Vagina (tissue), 2 donors: ENCODE data around the gene F8. TPM values are rescaled to one million over a fixed set of nuclear protein-coding genes. Genes with fewer than 3 reads are reported as not detected.

ENCODE experiments used
- DNase-seq, 2 donors: peaks; one replicate each; pipeline ENCODE4 v3.0.0-alpha.2; 2017; ENCODE audit errors: extremely low spot score in 2 of 2
- H3K27ac ChIP-seq: fragments of 200-600 bp; sonication (generic); one replicate; pipeline ENCODE4 v1.5.1; 2019
- H3K27me3 ChIP-seq: fragments of 200-600 bp; sonication (generic); one replicate; pipeline ENCODE4 v1.5.1; 2019
- H3K36me3 ChIP-seq, 2 donors: fragments of 200-600 bp; sonication (generic); one replicate each; pipeline ENCODE4 v1.5.1; 2017 to 2019
- H3K4me1 ChIP-seq: fragments of 200-600 bp; sonication (generic); one replicate; pipeline ENCODE4 v1.5.1; 2019
- H3K4me3 ChIP-seq, 2 donors: fragments of 200-600 bp; sonication (generic); 1 replicate in 1 of 2; 2 replicates in 1 of 2; pipeline ENCODE4 v1.5.1; 2016 to 2019
- H3K9me3 ChIP-seq: fragments of 200-600 bp; sonication (generic); one replicate; pipeline ENCODE4 v1.5.1; 2019
- CTCF ChIP-seq, 3 experiments: fragments of 450-650 bp in 2 of 3; fragments of 200-600 bp in 1 of 3; sonication (generic) in 1 of 3; IDR thresholded peaks; one replicate each; pipeline ENCODE4 v1.5.1; 2017 to 2019; ENCODE audit warnings: antibody characterized with exemption in 3 of 3, mild to moderate bottlenecking in 2 of 3, moderate library complexity in 2 of 3
- POLR2A ChIP-seq, 2 donors: fragments of 450-650 bp; IDR thresholded peaks; one replicate each; pipeline ENCODE4 v1.6.1; 2017; ENCODE audit warnings: antibody characterized with exemption in 2 of 2, mild to moderate bottlenecking in 2 of 2, moderate library complexity in 2 of 2
- POLR2AphosphoS5 ChIP-seq, 2 donors: sonication (generic); formaldehyde crosslinking; IDR thresholded peaks; one replicate each; pipeline ENCODE4 v1.9.0; 2017; ENCODE audit warnings: antibody characterized with exemption in 2 of 2, mild to moderate bottlenecking in 2 of 2, low read depth in 1 of 2; ENCODE audit not compliant: insufficient read depth in 1 of 2
- intact Hi-C: fragments of 100-400 bp; cut with DNase I; formaldehyde crosslinking; loops from one replicate; pipeline ENCODE4 v1.15.1; 2023
- microRNA counts, 2 donors: library from miRNA; unstranded; fragments of <30 nt; microRNA quantifications; one replicate each; lab custom pipeline; 2016 to 2017
- microRNA-seq: library from miRNA; unstranded; fragments of <30 nt; microRNA quantifications from one replicate; pipeline ENCODE4, GENCODE V29; 2017; ENCODE audit warnings: borderline number of aligned reads, borderline replicate concordance
- small RNA-seq: library from RNA; depleted of rRNA; stranded (forward); fragments of <200 nt; gene quantifications from one replicate; pipeline ENCODE3, GENCODE V24; 2016
- total RNA-seq: library from RNA; depleted of rRNA; stranded (reverse); fragments of >200 nt; gene quantifications from one replicate; pipeline ENCODE4 v1.2.3, GENCODE V29; 2016

The F8 gene
- total RNA-seq, 1 donor from 2014 or later: 5.4 TPM

- H3K36me3 ChIP-seq: no peaks in the 10 kb centered on the region
- intact Hi-C loops: no loop called here
- H3K4me3 ChIP-seq: no peak overlapping the region
- TF ChIP-seq POLR2AphosphoS5 (IDR thresholded peaks at IDR 0.05; ENCODE audit: insufficient read depth in 1 of 2, low read depth in 1 of 2): no peak
- TF ChIP-seq CTCF (IDR thresholded peaks at IDR 0.05): no peak
- no peak for TF ChIP-seq POLR2A (IDR thresholded peaks at IDR 0.05)
- no peak overlapping the region for H3K27ac ChIP-seq
- DNase-seq: no peak
- H3K4me1 ChIP-seq: no peaks in the 10 kb centered on the region
- no peaks in the 10 kb centered on the region for H3K9me3 ChIP-seq
- H3K27me3 ChIP-seq: no peaks in the 10 kb centered on the region
These were observed 229.3 kb downstream of the F8 start for GRCh38 chrX:154793084-154793795.

GRCh38 chrX:154791939-154792338, 230.6 kb downstream of the F8 start:
- Histone ChIP-seq H3K36me3 (no peaks in the 10 kb centered on the region), H3K27ac (no peak overlapping the region), H3K27me3 (no peaks in the 10 kb centered on the region), H3K4me1 (no peaks in the 10 kb centered on the region), H3K4me3 (no peak overlapping the region), H3K9me3 (no peaks in the 10 kb centered on the region)
- DNase-seq: no peak
- TF ChIP-seq POLR2AphosphoS5 (IDR thresholded peaks at IDR 0.05; ENCODE audit: insufficient read depth in 1 of 2, low read depth in 1 of 2): no peak
- intact Hi-C loops: no loop called here

GRCh38 chrX:154791467-154791866, 231.1 kb downstream of the F8 start:
- DNase-seq: no peak
- no peak for TF ChIP-seq POLR2A (IDR thresholded peaks at IDR 0.05)
- TF ChIP-seq CTCF (IDR thresholded peaks at IDR 0.05): no peak
- TF ChIP-seq POLR2AphosphoS5 (IDR thresholded peaks at IDR 0.05; ENCODE audit: insufficient read depth in 1 of 2, low read depth in 1 of 2): no peak
- no peaks in the 10 kb centered on the region for H3K4me1 ChIP-seq
- intact Hi-C loops: no loop called here
- H3K9me3 ChIP-seq: no peaks in the 10 kb centered on the region
- no peaks in the 10 kb centered on the region for H3K27me3 ChIP-seq
- H3K27ac ChIP-seq: no peak overlapping the region
- no peaks in the 10 kb centered on the region for H3K36me3 ChIP-seq
- H3K4me3 ChIP-seq: no peak overlapping the region

MicroRNA genes within 50 kb of the gene (microRNA counts, 767-probe panel; counts per million panel counts)
- 238 to 261 counts per million in 2 donors for microRNA hsa-miR-1184 (lab: Ali Mortazavi, UCI)

Small RNA genes within 50 kb of the gene (microRNA-seq; reads per million reads assigned to microRNA genes)
- gene MIR1184-1: not detected

Small RNA genes within 50 kb of the gene (small RNA-seq; reads per million reads assigned to genes)
- not detected for gene MIR1184-1

Other genes starting within 250 kb of the F8 start
- gene MPP1, start 217.2 kb downstream of the F8 start, total RNA-seq: 15.7 TPM
- gene SMIM9, start 188.1 kb downstream of the F8 start, total RNA-seq: not detected
- 8.1 TPM for gene F8A1, start 136.4 kb downstream of the F8 start, total RNA-seq
- 53.5 TPM for gene FUNDC2, start 4.1 kb upstream of the F8 start, total RNA-seq
- gene CMC4, start 48.4 kb upstream of the F8 start, total RNA-seq: 21.9 TPM
- 6.9 TPM for gene MTCP1, start 48.4 kb upstream of the F8 start, total RNA-seq
- gene BRCC3, start 48.8 kb upstream of the F8 start, total RNA-seq: 11.5 TPM
- gene VBP1, start 193.7 kb upstream of the F8 start, total RNA-seq: 16.9 TPM
- gene RAB39B, start 241.8 kb upstream of the F8 start, total RNA-seq: 0.74 TPM